Neural progenitor cell (in vitro differentiated cells): Measurements from ENCODE around the gene ZBTB3.

ENCODE experiments used
- EZH2 ChIP-seq: fragments of 200-600 bp; sonication (generic); IDR thresholded peaks from 2 replicates; pipeline ENCODE4 v1.6.1; 2017; ENCODE audit warnings: antibody characterized with exemption, mild to moderate bottlenecking, moderate library complexity
- TF ChIP-seq, protein P1 (sequence below): fragments of 200-600 bp; sonication (generic); IDR thresholded peaks from 2 replicates; pipeline ENCODE4 v1.5.1; 2017; ENCODE audit warnings: antibody characterized with exemption, mild to moderate bottlenecking

DNA sequence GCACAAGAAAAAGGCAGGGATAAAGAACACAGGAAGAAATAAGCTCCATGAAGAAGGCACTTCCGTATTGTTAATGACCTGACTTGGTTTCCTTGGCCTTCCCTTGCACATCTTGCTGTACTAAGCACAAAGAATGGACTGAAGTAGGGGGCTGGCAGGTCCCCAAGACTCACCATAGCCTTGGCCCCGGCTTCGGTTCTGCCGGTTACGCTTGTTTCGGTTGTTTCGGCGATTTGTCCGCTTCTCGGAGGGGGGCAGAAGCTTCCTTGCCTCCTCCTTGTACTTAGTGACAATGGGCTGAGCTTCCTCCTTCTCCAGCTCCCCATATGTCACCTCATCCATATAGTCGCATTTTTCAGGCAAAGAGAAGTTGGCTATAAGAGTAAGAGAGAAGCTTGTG is 37.1 kb downstream of the ZBTB3 start:
- TF ChIP-seq, protein P1, sequence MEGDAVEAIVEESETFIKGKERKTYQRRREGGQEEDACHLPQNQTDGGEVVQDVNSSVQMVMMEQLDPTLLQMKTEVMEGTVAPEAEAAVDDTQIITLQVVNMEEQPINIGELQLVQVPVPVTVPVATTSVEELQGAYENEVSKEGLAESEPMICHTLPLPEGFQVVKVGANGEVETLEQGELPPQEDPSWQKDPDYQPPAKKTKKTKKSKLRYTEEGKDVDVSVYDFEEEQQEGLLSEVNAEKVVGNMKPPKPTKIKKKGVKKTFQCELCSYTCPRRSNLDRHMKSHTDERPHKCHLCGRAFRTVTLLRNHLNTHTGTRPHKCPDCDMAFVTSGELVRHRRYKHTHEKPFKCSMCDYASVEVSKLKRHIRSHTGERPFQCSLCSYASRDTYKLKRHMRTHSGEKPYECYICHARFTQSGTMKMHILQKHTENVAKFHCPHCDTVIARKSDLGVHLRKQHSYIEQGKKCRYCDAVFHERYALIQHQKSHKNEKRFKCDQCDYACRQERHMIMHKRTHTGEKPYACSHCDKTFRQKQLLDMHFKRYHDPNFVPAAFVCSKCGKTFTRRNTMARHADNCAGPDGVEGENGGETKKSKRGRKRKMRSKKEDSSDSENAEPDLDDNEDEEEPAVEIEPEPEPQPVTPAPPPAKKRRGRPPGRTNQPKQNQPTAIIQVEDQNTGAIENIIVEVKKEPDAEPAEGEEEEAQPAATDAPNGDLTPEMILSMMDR = no peak
- TF ChIP-seq EZH2 = no peak
